Measurements from ENCODE around the gene NACC1. TPM values are rescaled to one million over a fixed set of nuclear protein-coding genes. Genes with fewer than 3 reads are reported as not detected.

Gene NACC1
- total RNA-seq: 10 to 100 TPM; 26.7 to 67.0 (median 41.2) TPM
- polyA plus RNA-seq: 10 to 100 TPM; 12.4 to 47.7 (median 14.8) TPM
- long read RNA-seq, donor 1, full-length matches to known transcripts: 9 of 62 reads
- long read RNA-seq, donor 1, partial matches to known transcripts: 27 of 62 reads
- long read RNA-seq, donor 1, other reads (novel, unspliced or antisense): 26 of 62 reads
- long read RNA-seq, donor 2, full-length matches to known transcripts: 3 of 3 reads
- long read RNA-seq, donor 2, partial matches to known transcripts: 0 of 3 reads
- long read RNA-seq, donor 2, other reads (novel, unspliced or antisense): 0 of 3 reads
- long read RNA-seq, donor 3: 0 reads
- long read RNA-seq, donor 4, partial matches to known transcripts: 0 of 1 reads
- long read RNA-seq, donor 4, other reads (novel, unspliced or antisense): 1 of 1 reads
- long read RNA-seq, donor 5, full-length matches to known transcripts: 2 of 13 reads
- long read RNA-seq, donor 5, partial matches to known transcripts: 1 of 13 reads
- long read RNA-seq, donor 5, other reads (novel, unspliced or antisense): 10 of 13 reads
- long read RNA-seq, donor 6: 0 reads
- long read RNA-seq, donor 7, full-length matches to known transcripts: 5 of 5 reads
- long read RNA-seq, donor 7, partial matches to known transcripts: 0 of 5 reads
- long read RNA-seq, donor 7, other reads (novel, unspliced or antisense): 0 of 5 reads
- long read RNA-seq, donor 8, full-length matches to known transcripts: 4 of 10 reads
- long read RNA-seq, donor 8, partial matches to known transcripts: 6 of 10 reads
- long read RNA-seq, donor 8, other reads (novel, unspliced or antisense): 0 of 10 reads
- long read RNA-seq, donor 9, full-length matches to known transcripts: 3 of 3 reads
- long read RNA-seq, donor 9, partial matches to known transcripts: 0 of 3 reads
- long read RNA-seq, donor 9, other reads (novel, unspliced or antisense): 0 of 3 reads
- long read RNA-seq, donor 10, full-length matches to known transcripts: 3 of 3 reads
- long read RNA-seq, donor 10, partial matches to known transcripts: 0 of 3 reads
- long read RNA-seq, donor 10, other reads (novel, unspliced or antisense): 0 of 3 reads

- Histone ChIP-seq H3K4me3 (peak within 1 kb of the TSS; percentile 29 to 97 (median 74)), H3K27ac (peak within 1 kb of the TSS in 4 of 5 donors; percentile 35 to 85 (median 65)), H3K36me3 (replicated peaks in 1 of 2) (peaks cover 0 to 12% of the 10 kb centered on the region in 2 donors), H3K27me3 (no peaks in the 10 kb centered on the region), H3K4me1 (replicated peaks in 1 of 2) (peaks cover 32 to 46% of the 10 kb centered on the region in 2 donors), H3K9me3 (replicated peaks in 1 of 3) (no peaks in the 10 kb centered on the region)
- DNase-seq: peak; percentile 86 to 91 (median 89)
- intact Hi-C loops (cut with DNase I): no loop called here
- TF ChIP-seq CTCF (IDR thresholded peaks at IDR 0.05): peak in 1 of 6 experiments; percentile 12
- peak in 1 of 2 donors; percentile 33 for TF ChIP-seq POLR2A (IDR thresholded peaks at IDR 0.05)
- 2 to 15% (median 4%) methylated on average over 13 to 65 of the region's 65 CpGs for WGBS, 4 donors
Observed at GRCh38 chr19:13117772-13118423, at the start of gene NACC1. Gene NACC1 (plus strand): TSS chr19:13118264. CDS start chr19:13135208, 16,944 bp downstream.

- intact Hi-C loops (cut with DNase I): no loop called here
- peaks cover 0 to 6% of the 10 kb centered on the region in 2 donors for H3K36me3 ChIP-seq (replicated peaks in 1 of 2)
- H3K9me3 ChIP-seq (replicated peaks in 1 of 3): no peaks in the 10 kb centered on the region
- TF ChIP-seq CTCF (IDR thresholded peaks at IDR 0.05) (no peak), POLR2A (IDR thresholded peaks at IDR 0.05) (no peak)
- 70 to 77% (median 75%) methylated on average over 10 to 20 of the region's 20 CpGs for WGBS, 4 donors
- H3K4me1 ChIP-seq (replicated peaks in 1 of 2): no peaks in the 10 kb centered on the region
- no peaks in the 10 kb centered on the region for H3K27me3 ChIP-seq
- DNase-seq: no peak
- H3K4me3 ChIP-seq: no peak overlapping the region
- H3K27ac ChIP-seq: no peak overlapping the region
Observed at GRCh38 chr19:13069415-13070359, 48.4 kb upstream of the NACC1 start.

GRCh38 chr19:13070425-13071140 lies 47.5 kb upstream of the NACC1 start:
- H3K9me3 ChIP-seq (replicated peaks in 1 of 3): no peaks in the 10 kb centered on the region
- TF ChIP-seq POLR2A (IDR thresholded peaks at IDR 0.05): no peak
- no peak for TF ChIP-seq CTCF (IDR thresholded peaks at IDR 0.05)
- no peak for DNase-seq
- H3K27me3 ChIP-seq: no peaks in the 10 kb centered on the region
- intact Hi-C loops (cut with DNase I): no loop called here
- H3K4me1 ChIP-seq (replicated peaks in 1 of 2): no peaks in the 10 kb centered on the region
- H3K27ac ChIP-seq: no peak overlapping the region
- H3K36me3 ChIP-seq (replicated peaks in 1 of 2): peaks cover 0 to 6% of the 10 kb centered on the region in 2 donors
- 89 to 94% (median 92%) methylated on average over 20 to 32 of the region's 32 CpGs for WGBS, 4 donors
- H3K4me3 ChIP-seq: no peak overlapping the region

All from adrenal gland (tissue), 19 donors.